Daoy (cell line): ENCODE results near the gene C17orf107. TPM values are rescaled to one million over a fixed set of nuclear protein-coding genes. Genes with fewer than 3 reads are reported as not detected.

ENCODE experiments used
- DNase-seq: peaks from one replicate; pipeline ENCODE4 v3.0.0-alpha.2; 2015; ENCODE audit warnings: low read depth
- total RNA-seq: library from RNA; depleted of rRNA; stranded (reverse); fragments of >200 nt; shearing (Covaris generic); gene quantifications from 2 replicates; pipeline ENCODE4 v1.2.3, GENCODE V29; 2014; rRNA removed

C17orf107 gene
- total RNA-seq, 1 experiment from 2014 or later = 0.17 TPM

DNA sequence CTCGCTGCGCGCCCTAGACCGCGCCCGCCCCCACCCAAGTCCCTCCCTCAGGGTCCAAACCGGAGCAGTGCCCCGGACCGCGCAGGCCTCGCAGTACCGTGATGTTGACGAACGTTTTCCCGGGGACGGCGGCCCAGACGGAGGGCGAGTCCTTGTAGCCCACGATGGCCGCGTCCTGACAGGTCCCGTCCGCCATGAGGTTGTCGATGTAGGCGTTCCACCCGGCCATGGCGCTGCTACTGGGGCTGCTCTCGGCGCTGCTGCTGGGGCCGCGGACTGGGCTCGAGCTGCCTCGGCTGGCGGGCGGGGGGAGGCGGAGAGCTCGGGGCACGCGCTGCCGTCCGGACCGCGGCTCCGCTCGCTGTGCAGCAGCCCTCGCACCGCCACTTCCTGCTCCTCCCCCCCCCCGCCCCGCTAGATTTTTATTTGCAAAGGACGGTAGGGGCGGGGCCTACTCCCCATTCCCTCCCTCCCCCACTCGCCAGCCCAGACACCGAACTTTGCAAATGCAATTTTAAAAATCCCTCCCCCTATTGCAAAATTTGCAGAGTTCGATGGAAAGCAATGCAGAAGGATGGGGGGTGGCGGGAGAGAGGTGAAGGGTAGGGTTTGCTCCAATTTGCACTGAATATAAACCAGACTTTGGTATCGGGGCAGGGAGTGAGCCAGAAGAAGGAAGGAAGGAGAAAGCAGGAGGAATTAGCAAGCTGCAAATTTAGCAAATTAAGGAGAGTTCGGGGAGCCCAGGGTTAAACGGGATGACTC is 49.0 kb downstream of the C17orf107 start, which contains the start of gene PFN1:
Gene PFN1, minus strand, starts transcription at position 365 of the 765 bp plus-strand sequence. Its CDS starts 136 bp downstream, at position 229.
- DNase-seq = peak; percentile 91

GRCh38 chr17:4948931-4949320 is 49.6 kb downstream of the C17orf107 start:
- peak; percentile 96 for DNase-seq

- peak; percentile 83 for DNase-seq
Observed at GRCh38 chr17:4949321-4950074, 50.2 kb downstream of the C17orf107 start.

DNA sequence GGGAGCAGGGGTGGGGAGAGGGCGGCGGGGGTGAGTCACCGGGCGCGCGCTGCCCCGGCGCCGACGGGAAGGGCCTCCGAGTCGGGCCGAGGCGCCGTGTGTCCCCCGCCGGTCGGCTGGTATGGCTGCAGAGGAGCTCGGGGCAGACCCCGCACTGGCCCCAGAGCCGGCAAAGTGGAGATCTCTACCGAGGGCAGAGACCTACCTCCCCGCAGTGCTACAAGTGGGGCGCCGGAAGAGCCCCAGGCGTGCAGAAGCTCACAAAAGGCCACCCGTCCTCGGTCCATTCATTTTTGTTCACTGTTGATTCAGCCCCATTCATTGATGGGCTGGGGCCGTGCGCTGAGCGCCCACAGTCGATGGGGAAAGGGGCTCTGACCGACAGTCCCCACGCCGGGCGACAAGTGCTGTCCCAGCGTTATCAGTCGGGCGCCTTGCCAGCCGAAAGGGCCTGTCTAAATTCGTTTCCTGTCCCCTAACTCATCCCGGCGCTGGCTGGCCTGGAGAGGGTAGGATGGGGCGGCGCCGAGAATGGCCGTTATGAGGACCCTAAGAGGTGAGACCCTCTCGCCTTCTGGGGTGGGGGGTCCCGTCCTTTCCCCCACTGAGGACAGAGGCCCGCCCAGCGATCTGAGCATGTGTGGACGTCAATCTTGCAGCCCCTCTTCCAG is 50.9 kb downstream of the C17orf107 start:
- no peak for DNase-seq

DNA sequence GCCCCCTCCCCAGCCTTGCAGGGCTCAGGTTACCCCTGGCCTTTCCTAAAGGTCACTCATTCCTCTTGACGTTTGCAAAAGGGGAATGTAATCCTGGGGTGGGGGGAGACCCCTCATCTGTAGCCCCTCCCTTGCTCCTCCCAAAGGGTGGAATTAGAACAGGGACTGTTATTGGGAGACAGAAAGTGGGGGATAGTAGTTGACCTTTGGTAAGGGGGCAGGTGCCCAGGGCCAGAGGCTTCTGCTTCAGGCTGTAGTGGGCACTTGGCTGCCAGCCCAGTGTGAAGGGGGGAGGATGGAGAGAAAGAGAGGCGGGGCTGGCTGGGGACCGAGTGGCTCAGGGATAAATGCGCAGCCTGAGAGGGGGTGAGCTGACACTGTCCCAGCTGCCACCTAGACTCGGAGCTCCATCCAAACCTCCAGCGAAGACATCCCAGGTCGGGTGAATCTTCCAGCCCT is 51.4 kb downstream of the C17orf107 start, which contains the start of gene ENO3:
Gene ENO3, plus strand, starts transcription at position 374 of the 459 bp plus-strand sequence. CDS start 711 bp downstream, outside the sequence.
- no peak for DNase-seq

DNA sequence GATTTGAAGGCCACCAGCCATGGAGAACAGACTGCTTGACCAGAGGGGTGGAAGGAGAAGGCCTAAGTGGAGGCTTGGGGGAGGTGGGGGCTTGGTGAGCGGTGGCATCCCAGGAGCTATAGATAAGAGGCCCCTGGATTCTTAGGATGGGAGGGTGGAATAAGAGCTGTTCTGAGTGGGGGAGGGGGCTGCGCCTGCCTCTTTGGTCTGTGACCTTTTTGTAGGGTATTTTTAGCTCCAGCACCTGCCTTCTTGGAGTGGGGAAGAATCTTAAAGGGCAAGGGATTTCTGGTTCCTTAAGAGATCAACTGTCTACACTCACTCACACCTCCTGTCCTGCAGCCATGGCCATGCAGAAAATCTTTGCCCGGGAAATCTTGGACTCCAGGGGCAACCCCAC is 52.1 kb downstream of the C17orf107 start:
- DNase-seq = no peak

Other genes starting within 250 kb of the C17orf107 start
- gene PELP1, start 195.4 kb upstream of the C17orf107 start, total RNA-seq = 31.8 and 35.1 TPM in 2 replicates
- 10.7 and 16.4 TPM in 2 replicates for gene ARRB2, start 188.9 kb upstream of the C17orf107 start, total RNA-seq
- 23.9 and 29.3 TPM in 2 replicates for gene MED11, start 168.1 kb upstream of the C17orf107 start, total RNA-seq
- 1.1 TPM in 1 of 2 replicates, not detected in the other for gene ZMYND15, start 159.7 kb upstream of the C17orf107 start, total RNA-seq
- gene CXCL16, start 159.6 kb upstream of the C17orf107 start, total RNA-seq = 3.0 and 3.8 TPM in 2 replicates
- not detected in 2 replicates for gene TM4SF5, start 127.7 kb upstream of the C17orf107 start, total RNA-seq
- gene VMO1, start 113.2 kb upstream of the C17orf107 start, total RNA-seq = not detected in 2 replicates
- not detected in 2 replicates for gene GLTPD2, start 110.6 kb upstream of the C17orf107 start, total RNA-seq
- 361 and 379 TPM in 2 replicates for gene PSMB6, start 103.4 kb upstream of the C17orf107 start, total RNA-seq
- 3.7 and 9.2 TPM in 2 replicates for gene PLD2, start 92.4 kb upstream of the C17orf107 start, total RNA-seq
- 10.8 and 13.8 TPM in 2 replicates for gene MINK1, start 66.2 kb upstream of the C17orf107 start, total RNA-seq
- 1.1 TPM in 1 of 2 replicates, not detected in the other for gene CHRNE, start 3.6 kb downstream of the C17orf107 start, total RNA-seq
- 0.23 TPM in 1 of 2 replicates, not detected in the other for gene GP1BA, start 32.7 kb downstream of the C17orf107 start, total RNA-seq
- gene SLC25A11, start 40.5 kb downstream of the C17orf107 start, total RNA-seq = 82.4 and 112 TPM in 2 replicates
- gene RNF167, start 40.7 kb downstream of the C17orf107 start, total RNA-seq = 31.8 and 39.1 TPM in 2 replicates
- gene PFN1, start 49.0 kb downstream of the C17orf107 start, total RNA-seq = 1,218 and 1,358 TPM in 2 replicates
- gene ENO3, start 51.6 kb downstream of the C17orf107 start, total RNA-seq = 1.8 and 5.2 TPM in 2 replicates
- 56.3 and 93.3 TPM in 2 replicates for gene SPAG7, start 68.3 kb downstream of the C17orf107 start, total RNA-seq
- gene CAMTA2, start 88.1 kb downstream of the C17orf107 start, total RNA-seq = 4.3 and 8.5 TPM in 2 replicates
- gene INCA1, start 98.0 kb downstream of the C17orf107 start, total RNA-seq = 0.23 TPM in 1 of 2 replicates, not detected in the other
- gene KIF1C, start 98.4 kb downstream of the C17orf107 start, total RNA-seq = 32.3 and 46.6 TPM in 2 replicates
- gene SLC52A1, start 135.9 kb downstream of the C17orf107 start, total RNA-seq = not detected in 2 replicates
- gene ZFP3, start 178.9 kb downstream of the C17orf107 start, total RNA-seq = not detected in 2 replicates
- gene ZNF232, start 212.3 kb downstream of the C17orf107 start, total RNA-seq = 17.7 and 20.4 TPM in 2 replicates
- not detected in 2 replicates for gene USP6, start 216.5 kb downstream of the C17orf107 start, total RNA-seq